ENCODE measurements around the gene CHRM4. TPM values are rescaled to one million over a fixed set of nuclear protein-coding genes. Genes with fewer than 3 reads are reported as not detected.
A peak's percentile ranks its signal among the peaks of the same experiment; 100 is the strongest.

The CHRM4 gene
- total RNA-seq, 1 donor: not detected

DNA sequence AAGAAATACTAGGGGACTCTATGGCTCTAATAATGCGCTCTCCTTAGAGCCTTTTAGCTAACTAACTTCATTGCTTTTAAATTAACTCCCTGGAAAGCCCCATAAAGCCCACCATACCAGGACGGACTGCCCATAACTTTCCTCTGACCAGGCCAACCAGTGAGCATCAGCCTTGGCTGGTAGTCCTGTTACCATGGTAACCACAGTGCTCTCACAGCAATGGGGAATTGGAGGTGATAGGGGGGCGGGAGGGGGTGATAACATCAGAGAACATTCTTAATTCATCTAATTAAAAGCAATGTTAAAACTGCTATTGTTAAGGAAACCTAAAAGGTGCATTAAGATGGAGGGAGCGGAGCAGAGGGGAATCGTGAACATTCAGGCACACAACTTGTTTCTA lies 27.2 kb upstream of the CHRM4 start:
- DNase-seq (ENCODE audit: low read depth): no peak
- TF ChIP-seq, protein P1, sequence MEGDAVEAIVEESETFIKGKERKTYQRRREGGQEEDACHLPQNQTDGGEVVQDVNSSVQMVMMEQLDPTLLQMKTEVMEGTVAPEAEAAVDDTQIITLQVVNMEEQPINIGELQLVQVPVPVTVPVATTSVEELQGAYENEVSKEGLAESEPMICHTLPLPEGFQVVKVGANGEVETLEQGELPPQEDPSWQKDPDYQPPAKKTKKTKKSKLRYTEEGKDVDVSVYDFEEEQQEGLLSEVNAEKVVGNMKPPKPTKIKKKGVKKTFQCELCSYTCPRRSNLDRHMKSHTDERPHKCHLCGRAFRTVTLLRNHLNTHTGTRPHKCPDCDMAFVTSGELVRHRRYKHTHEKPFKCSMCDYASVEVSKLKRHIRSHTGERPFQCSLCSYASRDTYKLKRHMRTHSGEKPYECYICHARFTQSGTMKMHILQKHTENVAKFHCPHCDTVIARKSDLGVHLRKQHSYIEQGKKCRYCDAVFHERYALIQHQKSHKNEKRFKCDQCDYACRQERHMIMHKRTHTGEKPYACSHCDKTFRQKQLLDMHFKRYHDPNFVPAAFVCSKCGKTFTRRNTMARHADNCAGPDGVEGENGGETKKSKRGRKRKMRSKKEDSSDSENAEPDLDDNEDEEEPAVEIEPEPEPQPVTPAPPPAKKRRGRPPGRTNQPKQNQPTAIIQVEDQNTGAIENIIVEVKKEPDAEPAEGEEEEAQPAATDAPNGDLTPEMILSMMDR (IDR thresholded peaks at IDR 0.05; ENCODE audit: insufficient read depth, low read depth, low read length): no peak
- H3K4me3 ChIP-seq (ENCODE audit: low read depth, low read length): no peak overlapping the region

DNA sequence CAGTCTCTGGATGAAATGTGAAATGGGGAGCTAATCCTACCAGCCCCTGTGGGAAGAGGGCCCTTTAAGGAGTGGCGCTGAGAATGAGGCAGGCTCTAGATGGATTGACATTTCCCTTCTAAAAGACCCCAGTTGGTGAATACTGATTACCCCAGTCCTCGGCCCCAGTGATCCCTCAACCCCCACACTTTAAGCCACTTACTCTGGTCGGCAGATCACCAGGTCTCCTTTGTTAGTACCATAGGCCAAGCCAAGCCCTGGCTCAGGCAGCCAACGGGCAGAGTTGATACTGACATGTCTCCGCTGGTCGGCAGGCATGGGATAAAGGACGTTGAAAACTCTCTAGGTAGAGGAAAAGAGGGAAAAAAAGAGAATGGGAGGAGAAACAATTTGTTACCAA lies 26.1 kb upstream of the CHRM4 start:
- no peak overlapping the region for H3K4me3 ChIP-seq (ENCODE audit: low read depth, low read length)
- TF ChIP-seq, protein P1 (IDR thresholded peaks at IDR 0.05; ENCODE audit: insufficient read depth, low read depth, low read length): no peak
- no peak for DNase-seq (ENCODE audit: low read depth)

DNA sequence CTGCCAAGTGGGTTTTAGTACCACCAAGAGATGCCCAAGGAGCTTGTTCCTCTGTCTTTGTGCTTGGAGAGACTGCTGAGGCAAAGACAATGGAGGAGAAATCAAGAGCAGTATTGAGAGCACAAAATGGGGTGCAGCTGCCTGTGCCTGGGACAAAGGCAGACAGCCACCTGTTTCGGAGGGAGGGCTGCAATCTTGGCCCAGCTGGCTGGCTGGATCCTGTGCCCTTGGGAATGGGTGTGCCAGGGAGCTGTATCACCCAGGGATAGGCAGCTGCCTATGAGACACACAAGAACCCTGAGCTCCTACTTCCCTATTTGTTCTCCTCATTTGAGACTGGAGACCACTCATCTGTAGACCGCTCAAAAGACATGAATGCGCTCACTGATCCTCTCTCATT lies 23.3 kb upstream of the CHRM4 start:
- no peak for DNase-seq (ENCODE audit: low read depth)
- no peak overlapping the region for H3K4me3 ChIP-seq (ENCODE audit: low read depth, low read length)

DNA sequence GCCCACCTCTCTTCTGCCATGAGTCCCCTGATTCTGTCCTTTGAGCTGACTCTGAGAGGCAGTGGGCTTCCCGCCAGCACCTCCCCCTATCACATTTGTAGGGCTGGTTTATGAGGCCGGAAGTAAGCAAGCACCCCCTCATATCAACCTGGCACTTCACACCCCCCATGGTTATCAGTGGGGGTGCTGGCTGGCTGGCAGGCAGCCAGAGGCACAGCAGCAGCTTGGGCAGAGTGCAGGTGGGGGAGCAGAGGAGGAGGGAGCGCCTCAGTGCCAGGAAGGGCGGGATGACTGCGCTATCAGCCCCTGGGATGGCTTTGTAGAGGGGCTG lies 22.9 kb upstream of the CHRM4 start:
- no peak for DNase-seq (ENCODE audit: low read depth)
- TF ChIP-seq, protein P1 (IDR thresholded peaks at IDR 0.05; ENCODE audit: insufficient read depth, low read depth, low read length): no peak
- H3K4me3 ChIP-seq (ENCODE audit: low read depth, low read length): no peak overlapping the region

More for the DNA sequence above, 23.3 kb upstream of the CHRM4 start:
- TF ChIP-seq, protein P1 (IDR thresholded peaks at IDR 0.05; ENCODE audit: insufficient read depth, low read depth, low read length): no peak

DNA sequence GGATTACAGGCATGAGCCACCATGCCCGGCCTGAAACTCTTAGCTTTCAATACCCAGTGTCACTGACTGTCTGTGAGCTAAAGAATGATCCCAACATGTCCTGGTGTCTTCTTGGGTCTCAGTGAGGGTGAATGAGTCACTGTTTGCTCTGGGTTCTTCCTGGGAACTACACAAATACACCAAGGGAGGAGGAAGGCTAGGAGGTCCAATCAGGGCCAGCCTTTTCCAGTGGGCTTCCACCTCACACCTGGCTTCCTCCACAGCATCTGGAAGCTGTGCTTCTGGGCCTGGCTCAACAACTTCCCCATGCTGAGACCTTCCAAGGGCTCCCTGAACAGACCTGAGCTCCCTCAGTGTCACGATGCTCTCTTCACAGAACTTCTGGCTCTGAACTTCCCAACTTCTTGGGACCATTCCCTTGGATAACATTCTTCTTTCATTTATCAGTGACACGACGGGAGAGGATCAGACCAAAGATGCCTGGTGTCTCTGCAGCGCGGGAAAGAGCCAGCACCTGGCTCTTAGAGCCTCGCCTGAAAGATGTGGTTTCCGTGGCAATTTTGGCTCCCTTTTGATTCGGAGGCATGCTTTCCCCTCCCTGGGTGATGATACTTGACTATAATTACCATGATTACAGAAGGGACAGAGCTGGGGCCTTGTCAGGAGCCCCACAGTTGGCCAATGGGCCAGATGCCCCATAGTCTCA lies 22.3 kb upstream of the CHRM4 start:
- DNase-seq (ENCODE audit: low read depth): no peak
- H3K4me3 ChIP-seq (ENCODE audit: low read depth, low read length): no peak overlapping the region

DNA sequence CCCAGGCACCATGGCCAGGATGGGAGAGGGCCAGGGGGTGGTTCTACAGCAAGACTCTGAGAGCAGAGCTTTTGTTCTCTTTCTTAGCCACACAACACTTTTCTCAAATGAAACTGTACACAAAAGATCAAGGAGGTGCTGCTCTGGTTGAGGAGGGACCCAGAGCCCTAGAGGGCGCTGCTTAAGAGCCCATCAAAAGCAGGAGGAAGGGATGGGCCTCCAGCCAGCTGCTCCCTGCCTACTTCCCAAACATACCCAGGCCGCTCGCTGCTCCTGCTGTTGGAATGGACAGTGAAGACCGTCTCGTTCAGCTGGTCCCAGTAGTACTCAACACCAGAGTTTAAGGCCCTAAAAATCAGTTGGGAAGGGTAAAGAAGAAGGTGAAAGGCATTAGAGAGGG lies 18.4 kb upstream of the CHRM4 start:
- H3K4me3 ChIP-seq (ENCODE audit: low read depth, low read length): no peak overlapping the region
- TF ChIP-seq, protein P1 (IDR thresholded peaks at IDR 0.05; ENCODE audit: insufficient read depth, low read depth, low read length): peak; percentile 50
- DNase-seq (ENCODE audit: low read depth): peak; percentile 57

More for the DNA sequence above, 22.3 kb upstream of the CHRM4 start:
- TF ChIP-seq, protein P1 (IDR thresholded peaks at IDR 0.05; ENCODE audit: insufficient read depth, low read depth, low read length): no peak
